ENCODE results near the gene TCFL5.

The TCFL5 gene

GRCh38 chr20:62820962-62821725, 40.5 kb downstream of the TCFL5 start:
- no peak for DNase-seq

- no peak for DNase-seq
Measured at GRCh38 chr20:62820208-62820961, 41.2 kb downstream of the TCFL5 start.

DNA sequence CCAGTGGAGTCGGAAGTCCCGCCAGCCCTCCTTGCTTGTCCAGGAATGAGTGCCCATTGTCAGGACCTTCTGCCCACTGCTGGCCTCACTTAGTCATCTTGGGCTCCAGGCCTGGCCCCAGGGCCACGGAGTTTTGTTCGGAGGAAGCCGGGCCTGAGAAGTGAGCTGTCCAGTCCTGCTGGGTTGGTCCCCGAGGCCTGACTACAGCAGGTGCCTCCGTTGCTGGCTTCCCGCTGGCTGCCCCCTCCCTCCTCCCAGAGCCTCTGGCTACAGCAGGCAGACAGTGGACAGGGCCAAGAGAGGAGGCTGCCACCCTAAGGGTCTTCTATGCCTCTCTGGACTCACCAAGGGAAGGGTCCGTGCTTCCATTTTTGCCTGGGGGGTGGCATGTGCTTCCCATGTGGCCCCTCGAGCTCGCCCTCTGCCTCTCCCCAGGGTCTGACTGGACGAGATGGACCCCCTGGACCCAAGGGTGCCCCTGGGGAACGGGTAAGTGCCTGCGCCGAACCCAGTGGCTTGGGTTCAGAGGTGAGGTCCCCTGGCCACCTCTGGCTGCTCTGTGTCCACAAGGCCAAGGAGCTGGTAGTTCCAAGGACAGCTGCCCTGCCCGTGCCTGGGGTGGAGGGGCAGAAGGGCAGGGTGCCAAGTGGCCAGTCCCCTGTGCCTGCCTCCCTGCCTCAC, 42.0 kb downstream of the TCFL5 start:
- no peak for DNase-seq

GRCh38 chr20:62818592-62819493, 42.8 kb downstream of the TCFL5 start:
- no peak for DNase-seq

- DNase-seq = no peak
Measured at GRCh38 chr20:62817975-62818591, 43.5 kb downstream of the TCFL5 start.

- DNase-seq = no peak
Measured at GRCh38 chr20:62816884-62817873, 44.4 kb downstream of the TCFL5 start, which contains the start of gene COL9A3. Gene COL9A3, plus strand, starts transcription at chr20:62817050. Its CDS starts 15 bp downstream, at chr20:62817065.

DNA sequence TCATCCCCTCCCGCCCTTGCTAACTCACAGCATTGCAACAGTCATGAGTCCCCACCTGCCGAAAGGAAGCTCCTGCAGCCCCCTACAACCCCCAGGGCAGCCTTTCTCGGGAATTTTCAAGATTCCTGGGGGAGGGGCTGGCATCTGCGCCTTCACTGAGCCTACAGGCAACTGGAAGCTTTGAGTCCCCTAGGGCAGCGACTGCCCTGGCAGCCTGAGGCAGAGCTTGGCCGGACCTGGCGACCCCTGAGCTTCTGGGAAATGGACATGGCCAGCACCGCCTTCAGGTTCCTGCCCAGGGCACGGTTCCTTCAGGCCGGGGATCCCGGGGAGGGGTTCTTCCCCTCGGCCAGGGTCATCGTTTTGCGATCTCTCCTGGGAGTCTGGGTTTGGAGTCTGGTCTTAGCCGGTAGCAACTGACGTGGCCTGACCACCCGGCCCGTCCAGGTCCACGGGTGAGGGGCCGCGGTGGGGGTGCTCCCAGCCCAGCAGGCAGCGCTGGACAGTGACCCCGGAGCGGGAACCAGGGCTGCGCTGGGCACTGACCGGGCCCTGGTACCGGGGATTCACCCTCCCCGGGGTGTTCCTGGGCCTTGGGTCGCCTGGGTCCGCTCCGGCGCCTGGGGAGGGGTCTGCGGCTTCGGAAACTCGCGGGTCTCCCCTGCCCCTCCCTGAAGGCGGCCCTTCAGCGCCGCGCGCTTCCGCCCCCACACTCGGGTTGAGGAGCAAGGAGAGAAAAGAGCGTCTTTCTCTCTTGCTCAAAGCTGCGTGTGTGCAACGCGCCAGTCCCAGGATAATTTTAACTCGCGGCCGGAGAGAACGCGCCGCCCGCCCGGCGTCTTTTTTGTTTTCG, 45.4 kb downstream of the TCFL5 start:
- no peak for DNase-seq

GRCh38 chr20:62815066-62815991, 46.3 kb downstream of the TCFL5 start:
- no peak for DNase-seq

GRCh38 chr20:62814709-62815065, 46.9 kb downstream of the TCFL5 start:
- no peak for DNase-seq

DNA sequence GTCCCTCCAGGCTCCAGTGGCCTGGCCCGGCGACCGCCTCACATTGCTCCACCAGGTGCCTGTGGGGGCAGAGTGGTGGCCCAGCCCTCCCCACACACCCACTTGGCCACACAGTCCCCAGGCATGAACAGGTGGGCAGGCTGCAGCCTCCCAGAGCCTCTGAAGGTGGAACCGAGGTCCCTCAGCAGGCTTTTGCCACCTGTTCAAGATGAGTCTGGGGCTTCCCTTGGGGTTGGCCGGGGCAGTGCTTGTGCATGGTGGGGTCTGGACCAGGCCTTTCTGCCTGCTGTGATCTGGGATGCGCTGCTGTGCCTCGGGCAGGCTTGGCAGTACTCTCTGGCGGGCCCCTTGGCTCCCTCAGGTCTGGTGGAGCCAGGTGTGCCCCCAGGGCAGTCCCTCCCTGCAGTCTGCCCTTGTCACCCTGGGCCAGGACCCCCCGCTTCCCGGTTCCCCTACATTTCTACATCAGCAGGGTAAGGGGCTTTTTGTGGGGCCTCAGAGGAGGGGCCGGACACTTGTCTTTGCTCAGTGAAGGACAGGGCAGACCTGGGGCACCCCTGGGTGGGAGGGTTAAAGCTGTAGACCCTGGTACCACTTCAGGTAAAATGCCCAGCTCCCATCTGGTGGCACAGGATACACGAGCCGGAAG, 47.4 kb downstream of the TCFL5 start:
- DNase-seq = no peak

- no peak for DNase-seq
Measured at GRCh38 chr20:62813588-62813987, 48.0 kb downstream of the TCFL5 start.

- DNase-seq = no peak
Measured at GRCh38 chr20:62812907-62813200, 48.8 kb downstream of the TCFL5 start.

GRCh38 chr20:62812181-62812906, 49.3 kb downstream of the TCFL5 start:
- DNase-seq = no peak

DNA sequence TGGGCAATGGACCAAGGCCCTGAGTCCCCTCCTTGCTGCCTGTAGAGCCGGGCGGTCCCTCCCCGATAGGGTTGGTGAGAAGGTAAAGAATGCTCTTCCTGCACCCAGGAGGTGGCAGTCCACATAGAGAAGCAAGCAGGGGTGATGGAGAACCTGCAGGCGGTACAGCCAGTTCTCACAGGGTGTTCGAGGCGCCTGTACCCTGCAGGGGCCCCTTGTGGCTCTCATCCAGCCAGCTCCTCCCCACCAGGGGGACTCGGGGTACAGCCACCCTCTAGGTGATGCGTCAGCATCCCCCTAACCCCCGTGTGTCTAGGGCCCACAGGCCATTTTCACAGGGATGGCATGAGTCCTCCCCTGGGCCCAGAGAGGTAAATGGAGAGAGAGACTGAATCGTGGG, 49.9 kb downstream of the TCFL5 start:
- DNase-seq = no peak

GRCh38 chr20:62811320-62811719, 50.3 kb downstream of the TCFL5 start:
- DNase-seq = no peak

DNA sequence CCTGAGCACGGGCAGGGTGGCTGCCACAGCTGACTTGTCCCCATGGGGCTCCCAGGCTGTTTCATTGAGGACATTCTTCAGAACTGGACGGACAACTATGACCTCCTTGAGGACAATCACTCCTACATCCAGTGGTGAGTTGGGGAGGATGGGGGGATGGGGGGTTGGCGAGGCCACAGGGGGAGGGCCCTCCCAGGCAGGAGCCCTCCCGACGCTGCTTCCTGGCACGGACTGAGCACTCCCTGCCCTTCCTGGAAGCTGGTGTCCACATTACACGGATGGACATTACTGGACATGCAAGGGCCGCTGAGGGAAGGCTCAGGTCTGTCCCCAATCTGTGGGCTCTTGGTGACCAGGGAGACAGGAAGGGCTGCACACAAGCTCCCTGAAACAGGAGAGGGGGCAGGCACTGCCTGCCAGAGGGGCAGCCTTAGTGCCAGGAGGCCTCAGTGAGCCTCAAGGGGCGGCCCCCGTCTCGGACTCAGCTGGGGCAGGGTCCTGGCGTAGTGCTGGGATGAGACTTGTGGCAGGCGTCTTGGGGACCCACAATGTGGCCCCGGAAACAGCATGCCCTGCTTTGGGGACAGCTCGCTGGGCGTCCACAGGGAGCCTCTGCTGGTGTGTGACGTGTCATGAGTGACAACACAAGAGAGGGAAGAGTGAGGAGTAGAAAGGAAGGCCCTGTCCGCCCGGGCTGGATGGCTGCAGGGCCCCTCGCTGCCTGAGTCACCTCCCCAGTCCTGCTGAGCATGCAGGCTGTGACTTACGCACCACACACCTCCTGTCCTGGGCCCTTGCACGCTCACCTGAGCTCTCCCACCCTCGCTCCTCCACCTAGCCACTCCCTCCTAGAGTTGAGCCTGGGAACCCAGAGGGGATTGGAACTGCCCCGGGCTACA, 51.8 kb downstream of the TCFL5 start:
- DNase-seq = no peak
